Naive thymus-derived CD4-positive, alpha-beta T cell (primary cell): ENCODE measurements around the gene RPS6KA3. TPM values are rescaled to one million over a fixed set of nuclear protein-coding genes. Genes with fewer than 3 reads are reported as not detected.
"Not testable (repeated sequence)": the region's sequence is repeated elsewhere in the genome, so short reads cannot be mapped to it uniquely, and the experiment has no call there.

Source experiments
- ATAC-seq: fragments of 150-1000 bp; cut with Tn5 transposase; 2 replicates; pipeline ENCODE4 v1.10.0; 2021; ENCODE audit warnings: mild to moderate bottlenecking, moderate library complexity
- CTCF ChIA-PET: fragments of 350-600 bp; sonication (Branson Sonifier 250); formaldehyde crosslinking; loops from one replicate; lab custom pipeline; 2021; ENCODE audit warnings: antibody characterized with exemption; lab: Charles Lee
- POLR2A ChIA-PET: fragments of 350-600 bp; sonication (Branson Sonifier 250); formaldehyde crosslinking; loops from one replicate; lab custom pipeline; 2021; ENCODE audit warnings: antibody characterized with exemption, inconsistent platforms; lab: Charles Lee
- DNase-seq, 9 donors: peaks; one replicate each; pipeline versions ENCODE4 v3.0.0 to v3.0.0-alpha.2; 2020 to 2022; ENCODE audit warnings: mixed read lengths in 1 of 9
- H3K27ac ChIP-seq: one replicate; pipeline ENCODE4 v1.7.0; 2013; ENCODE audit warnings: mild to moderate bottlenecking, low read depth, low read length, moderate library complexity
- H3K27me3 ChIP-seq, 2 donors: one replicate each; pipeline ENCODE4 v1.7.0; 2013; ENCODE audit warnings: low read length in 2 of 2, mild to moderate bottlenecking in 2 of 2, moderate library complexity in 2 of 2; ENCODE audit not compliant: control insufficient read depth in 2 of 2, insufficient read depth in 2 of 2
- H3K36me3 ChIP-seq, 3 experiments: 1 replicate in 2 of 3; 2 replicates in 1 of 3; pipeline ENCODE4 v1.7.0; 2013; ENCODE audit warnings: low read length in 3 of 3, mild to moderate bottlenecking in 3 of 3, moderate library complexity in 1 of 3; ENCODE audit not compliant: insufficient read depth in 3 of 3, control insufficient read depth in 2 of 3
- H3K4me1 ChIP-seq, 2 donors: one replicate each; pipeline ENCODE4 v1.7.0; 2013; ENCODE audit warnings: low read length in 2 of 2, mild to moderate bottlenecking in 2 of 2, moderate library complexity in 1 of 2; ENCODE audit not compliant: control insufficient read depth in 2 of 2, insufficient read depth in 2 of 2
- H3K4me3 ChIP-seq: 2 replicates; pipeline ENCODE4 v1.7.0; 2013; ENCODE audit warnings: mild to moderate bottlenecking, low read length
- H3K9me3 ChIP-seq, 3 experiments: 1 replicate in 2 of 3; 2 replicates in 1 of 3; pipeline ENCODE4 v1.7.0; 2013; ENCODE audit warnings: low read length in 3 of 3; ENCODE audit not compliant: control insufficient read depth in 2 of 3
- H3K27ac Mint-ChIP-seq, 9 donors: one replicate each; pipeline ENCODE4 v1.8.0; 2020 to 2022; ENCODE audit warnings: mixed read lengths in 9 of 9, mild to moderate bottlenecking in 8 of 9, moderate library complexity in 5 of 9, inconsistent platforms in 2 of 9
- H3K27me3 Mint-ChIP-seq, 5 donors: one replicate each; pipeline ENCODE4 v1.8.0; 2021 to 2022; ENCODE audit warnings: mixed read lengths in 5 of 5, mild to moderate bottlenecking in 1 of 5
- H3K36me3 Mint-ChIP-seq, 5 donors: one replicate each; pipeline ENCODE4 v1.8.0; 2020 to 2022; ENCODE audit warnings: mixed read lengths in 5 of 5, mild to moderate bottlenecking in 3 of 5, inconsistent platforms in 1 of 5
- H3K4me1 Mint-ChIP-seq, 7 donors: one replicate each; pipeline ENCODE4 v1.8.0; 2020 to 2022; ENCODE audit warnings: mixed read lengths in 7 of 7, mild to moderate bottlenecking in 3 of 7, inconsistent platforms in 1 of 7
- H3K4me3 Mint-ChIP-seq, 10 donors: one replicate each; pipeline ENCODE4 v1.8.0; 2020 to 2022; ENCODE audit warnings: mild to moderate bottlenecking in 10 of 10, mixed read lengths in 10 of 10, moderate library complexity in 6 of 10, inconsistent platforms in 2 of 10
- H3K9me3 Mint-ChIP-seq, 11 donors: one replicate each; pipeline ENCODE4 v1.8.0; 2020 to 2022; ENCODE audit warnings: mixed read lengths in 11 of 11, mild to moderate bottlenecking in 4 of 11, inconsistent platforms in 1 of 11, moderate library complexity in 1 of 11
- intact Hi-C, 2 donors: fragments of 100-400 bp; cut with micrococcal nuclease; formaldehyde crosslinking; loops; one replicate each; pipeline ENCODE4 v1.15.1; 2023
- polyA plus RNA-seq, 2 donors: library from polyadenylated mRNA; unstranded; fragments of 300-500 nt; fragmentation: Illumina TruSeq; gene quantifications; one replicate each; pipeline ENCODE4 v1.2.3, GENCODE V29; 2021
- total RNA-seq, 6 experiments: library from RNA in 5 of 6; stranded (reverse) in 5 of 6; gene quantifications; 1 replicate in 5 of 6; 2 replicates in 1 of 6; pipeline ENCODE4 v1.2.3 and lab custom pipeline; 2021 to 2026

RPS6KA3 gene
- total and polyA plus RNA-seq, 7 experiments from 2014 or later, result 25.2 to 77.9 (median 71.6) TPM

DNA sequence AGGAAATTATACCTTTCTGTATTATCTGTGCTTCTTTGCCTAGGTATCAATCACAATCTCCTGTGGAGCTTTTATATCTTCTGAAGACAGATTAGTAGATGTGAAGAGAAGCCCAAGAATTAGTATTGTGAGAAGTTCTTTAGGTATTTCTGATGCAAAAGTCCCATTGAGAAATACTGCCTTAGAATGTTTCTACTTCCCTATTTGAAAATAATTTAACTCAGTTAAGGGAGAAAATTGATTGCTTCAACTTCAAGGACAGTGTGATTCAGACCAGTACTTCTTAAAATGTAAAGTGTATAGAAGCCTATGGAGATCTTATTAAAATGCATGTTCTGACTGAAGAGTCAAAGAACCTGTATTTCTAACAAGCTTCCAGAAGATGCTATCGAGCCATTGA is 134.0 kb downstream of the RPS6KA3 start:
- Histone ChIP-seq H3K27me3 (no peaks in the 10 kb centered on the region), H3K36me3 (peaks cover 0 to 54% (median 12%) of the 10 kb centered on the region in 3 experiments), H3K27ac (no peak overlapping the region), H3K9me3 (no peaks in the 10 kb centered on the region), H3K4me3 (no peak overlapping the region), H3K4me1 (no peaks in the 10 kb centered on the region)
- intact Hi-C loops, result no loop called here
- no peak for DNase-seq
- Mint-ChIP-seq H3K27me3 (no peaks in the 10 kb centered on the region), H3K4me3 (no peak overlapping the region), H3K4me1 (peaks cover 0 to 31% (median 17%) of the 10 kb centered on the region in 7 donors), H3K36me3 (peaks cover 0 to 47% (median 9%) of the 10 kb centered on the region in 5 donors), H3K27ac (peak overlapping the region in 1 of 9 donors; percentile 28), H3K9me3 (no peaks in the 10 kb centered on the region)
- ChIA-PET POLR2A (no interaction called here), CTCF (no interaction called here)
- peak; percentile 32 for ATAC-seq

DNA sequence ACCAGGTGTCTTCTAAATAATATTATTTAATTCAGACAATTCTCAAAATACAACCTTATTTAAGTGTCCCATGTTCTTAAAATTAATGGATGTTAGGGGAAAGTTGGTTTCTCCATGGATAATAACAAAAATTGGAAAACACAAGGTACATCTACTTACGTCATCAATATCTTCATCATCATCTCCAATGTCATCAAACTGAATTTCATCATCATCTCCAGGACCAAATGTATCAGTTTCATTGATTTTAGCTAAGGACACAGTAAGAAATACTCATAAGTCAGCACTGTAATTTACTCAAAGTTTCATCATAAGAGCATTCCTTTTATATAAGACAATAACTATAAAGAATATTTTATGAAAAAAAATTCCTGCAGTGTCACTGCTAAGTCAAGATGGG is 136.4 kb downstream of the RPS6KA3 start:
- intact Hi-C loops, result loop anchor here in 1 of 2 donors (2.0 kb wide), 1 partner anchor 226 kb away; no protein-coding TSS in a partner anchor
- Histone ChIP-seq H3K9me3 (no peaks in the 10 kb centered on the region), H3K4me1 (no peaks in the 10 kb centered on the region), H3K27me3 (no peaks in the 10 kb centered on the region), H3K4me3 (no peak overlapping the region), H3K27ac (no peak overlapping the region), H3K36me3 (peaks cover 0 to 39% (median 8%) of the 10 kb centered on the region in 3 experiments)
- Mint-ChIP-seq H3K4me1 (peaks cover 0 to 9% (median under 1%) of the 10 kb centered on the region in 7 donors), H3K27me3 (no peaks in the 10 kb centered on the region), H3K4me3 (no peak overlapping the region), H3K36me3 (peaks cover 0 to 27% (median 5%) of the 10 kb centered on the region in 5 donors), H3K27ac (peak overlapping the region in 1 of 9 donors; percentile 54), H3K9me3 (no peaks in the 10 kb centered on the region)
- DNase-seq (no peak), ATAC-seq (no peak)
- ChIA-PET POLR2A (interaction anchor here (1.0 kb wide), 1 partner anchor 9 kb away, joined by 3 read pairs; no protein-coding TSS in a partner anchor), CTCF (interaction anchor here (0.6 kb wide), 1 partner anchor 15 kb away, joined by 3 read pairs; no protein-coding TSS in a partner anchor)

DNA sequence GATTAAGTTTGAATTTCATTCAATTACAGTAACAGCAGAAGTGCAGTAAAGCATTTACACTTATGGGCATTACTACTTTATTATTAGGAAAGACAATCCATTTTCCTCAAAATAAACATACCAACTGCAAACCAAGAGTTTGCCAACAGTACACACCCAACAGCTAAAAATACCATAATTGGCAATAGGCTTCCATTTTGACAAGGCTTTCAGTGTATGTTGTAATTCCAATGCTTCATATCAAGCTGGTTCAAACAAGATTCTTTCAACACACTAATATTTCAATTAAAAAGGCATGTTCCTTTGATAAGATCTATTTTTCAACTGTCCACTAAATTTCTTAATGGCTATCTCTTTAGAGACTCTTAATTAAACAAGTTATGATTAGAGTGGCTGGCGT is 137.2 kb downstream of the RPS6KA3 start:
- Histone ChIP-seq H3K36me3 (peaks cover 0 to 34% (median 8%) of the 10 kb centered on the region in 3 experiments), H3K4me1 (no peaks in the 10 kb centered on the region), H3K27me3 (no peaks in the 10 kb centered on the region), H3K27ac (no peak overlapping the region), H3K9me3 (no peaks in the 10 kb centered on the region), H3K4me3 (no peak overlapping the region)
- peak overlapping the region in 1 of 9 donors; percentile 53 for H3K27ac Mint-ChIP-seq
- H3K4me3 Mint-ChIP-seq, result no peak overlapping the region
- DNase-seq (no peak), ATAC-seq (no peak)
- intact Hi-C loops, result loop anchor here (5.0 kb wide), 2 partner anchors 222 to 757 kb away; no protein-coding TSS in a partner anchor
- peaks cover 0 to 11% (median 0%) of the 10 kb centered on the region in 7 donors for H3K4me1 Mint-ChIP-seq
- no peaks in the 10 kb centered on the region for H3K9me3 Mint-ChIP-seq
- peaks cover 0 to 33% (median 5%) of the 10 kb centered on the region in 5 donors for H3K36me3 Mint-ChIP-seq
- ChIA-PET POLR2A (no interaction called here), CTCF (interaction anchor here (1.3 kb wide), 1 partner anchor 224 kb away, joined by 3 read pairs; no protein-coding TSS in a partner anchor)
- H3K27me3 Mint-ChIP-seq, result no peaks in the 10 kb centered on the region

GRCh38 chrX:20128670-20129069 is 138.0 kb downstream of the RPS6KA3 start:
- no peaks in the 10 kb centered on the region for H3K9me3 Mint-ChIP-seq
- no peaks in the 10 kb centered on the region for H3K4me1 ChIP-seq
- H3K27ac ChIP-seq, result no peak overlapping the region
- peak overlapping the region in 1 of 9 donors; percentile 47 for H3K27ac Mint-ChIP-seq
- peaks cover 0 to 11% (median 0%) of the 10 kb centered on the region in 7 donors for H3K4me1 Mint-ChIP-seq
- DNase-seq, result no peak
- no peak overlapping the region for H3K4me3 Mint-ChIP-seq
- POLR2A ChIA-PET, result no interaction called here
- peaks cover 0 to 33% (median 8%) of the 10 kb centered on the region in 3 experiments for H3K36me3 ChIP-seq
- H3K4me3 ChIP-seq, result no peak overlapping the region
- H3K27me3 ChIP-seq, result no peaks in the 10 kb centered on the region
- no peaks in the 10 kb centered on the region for H3K27me3 Mint-ChIP-seq
- CTCF ChIA-PET, result interaction anchor here (1.3 kb wide), 1 partner anchor 224 kb away, joined by 3 read pairs; no protein-coding TSS in a partner anchor
- no peaks in the 10 kb centered on the region for H3K9me3 ChIP-seq
- intact Hi-C loops, result loop anchor here (5.0 kb wide), 2 partner anchors 221 to 756 kb away; no protein-coding TSS in a partner anchor
- peaks cover 0 to 33% (median 5%) of the 10 kb centered on the region in 5 donors for H3K36me3 Mint-ChIP-seq
- ATAC-seq, result no peak

DNA sequence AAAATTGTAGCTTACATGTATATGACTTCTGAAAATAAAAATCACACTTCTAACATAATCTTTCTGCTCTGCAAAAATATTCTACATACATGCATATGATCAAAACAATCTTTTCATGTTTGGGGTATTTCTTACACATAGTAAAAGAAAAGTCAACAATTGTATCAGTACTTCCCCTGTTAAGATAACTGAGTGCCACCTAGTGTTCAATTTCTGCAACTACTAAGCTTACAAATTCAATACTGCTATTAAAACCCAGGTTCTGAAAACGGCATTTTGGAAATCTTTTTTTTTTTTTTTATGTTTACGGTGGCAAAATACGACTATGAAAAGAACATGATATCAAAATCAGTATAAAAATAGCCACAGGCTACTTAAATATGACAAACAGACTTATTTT is 139.3 kb downstream of the RPS6KA3 start:
- peaks cover 0 to 23% (median 3%) of the 10 kb centered on the region in 5 donors for H3K36me3 Mint-ChIP-seq

DNA sequence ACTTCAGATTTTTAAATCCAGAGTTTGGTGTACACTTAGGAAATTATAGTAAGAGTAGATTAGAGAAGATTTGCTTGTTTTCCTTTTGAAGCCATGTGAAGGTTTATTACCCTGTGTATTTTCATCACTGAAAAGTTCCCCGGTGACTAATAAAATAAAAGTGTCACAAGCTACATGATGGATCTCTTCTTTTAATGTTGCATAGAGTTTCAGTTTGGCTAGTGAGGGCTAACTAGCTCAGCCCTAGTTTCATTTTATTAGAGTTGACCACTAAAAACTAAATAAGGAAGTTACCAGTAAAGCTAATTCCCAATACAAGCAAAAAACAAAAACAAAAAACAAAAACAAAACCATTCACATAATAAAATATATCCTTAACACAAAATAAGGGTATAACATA is 139.9 kb downstream of the RPS6KA3 start:
- CTCF ChIA-PET, H3K4me1 ChIP-seq, H3K27me3 ChIP-seq, H3K27ac Mint-ChIP-seq, DNase-seq, POLR2A ChIA-PET, ATAC-seq, H3K4me1 Mint-ChIP-seq, H3K9me3 Mint-ChIP-seq, H3K27me3 Mint-ChIP-seq, H3K4me3 ChIP-seq, H3K4me3 Mint-ChIP-seq, H3K9me3 ChIP-seq, H3K27ac ChIP-seq: not testable (repeated sequence)
- peaks cover 0 to 20% (median 3%) of the 10 kb centered on the region in 5 donors for H3K36me3 Mint-ChIP-seq
- intact Hi-C loops, result loop anchor here (5.0 kb wide), 2 partner anchors 220 to 755 kb away; no protein-coding TSS in a partner anchor
- H3K36me3 ChIP-seq, result peaks cover 0 to 16% (median 0%) of the 10 kb centered on the region in 3 experiments

More for the DNA sequence above, 139.3 kb downstream of the RPS6KA3 start:
- POLR2A ChIA-PET, H3K4me3 Mint-ChIP-seq, H3K27ac ChIP-seq, H3K9me3 Mint-ChIP-seq, H3K4me1 Mint-ChIP-seq, H3K27me3 Mint-ChIP-seq, H3K27ac Mint-ChIP-seq, CTCF ChIA-PET, H3K9me3 ChIP-seq, H3K27me3 ChIP-seq, H3K4me3 ChIP-seq, H3K4me1 ChIP-seq: not testable (repeated sequence)
- DNase-seq (peak in 2 of 9 donors; percentile 18 to 25), ATAC-seq (peak; percentile 70)
- intact Hi-C loops, result loop anchor here (5.0 kb wide), 2 partner anchors 220 to 755 kb away; no protein-coding TSS in a partner anchor
- peaks cover 0 to 21% (median 3%) of the 10 kb centered on the region in 3 experiments for H3K36me3 ChIP-seq
